Measurements from ENCODE around the gene HADH.

DNA sequence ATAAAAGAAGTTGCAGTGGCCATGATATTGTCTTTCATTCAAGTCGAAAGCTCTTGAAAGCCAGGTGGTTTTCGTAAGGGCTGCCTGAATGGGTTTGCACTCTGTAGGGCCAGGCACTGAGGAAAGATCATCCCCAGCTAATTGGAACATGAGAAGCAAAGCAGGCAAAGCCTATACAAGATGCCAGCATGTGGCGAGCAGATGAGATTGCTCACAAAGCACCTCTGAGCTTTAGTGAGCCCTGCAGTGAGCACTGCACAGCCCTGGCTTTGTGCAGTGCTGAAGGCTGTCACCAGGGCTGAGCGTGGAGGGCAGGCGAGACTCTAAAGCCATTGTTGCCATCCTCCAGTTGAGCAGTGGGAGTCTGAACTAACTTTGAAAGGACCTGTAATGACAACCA is 53.8 kb downstream of the HADH start:
- TF ChIP-seq TAF1 (IDR thresholded peaks at IDR 0.05; ENCODE audit: borderline replicate concordance, insufficient read depth, low read length), result no peak
- no peak for TF ChIP-seq POLR2AphosphoS5 (IDR thresholded peaks at IDR 0.05; ENCODE audit: low read depth, low read length)
